Keratinocyte (primary cell): ENCODE data around the gene CHCHD6. TPM values are rescaled to one million over a fixed set of nuclear protein-coding genes. Genes with fewer than 3 reads are reported as not detected.

Experiments used
- DNase-seq: peaks from one replicate; pipeline ENCODE4 v3.0.0-alpha.2; 2011; ENCODE audit warnings: low read depth, missing footprints, low spot score
- FAIRE-seq: peaks from 2 replicates; lab custom pipeline; 2011; peaks lifted over from hg19 to GRCh38; lab: Jason Lieb, UNC
- H2AFZ ChIP-seq: 2 replicates; pipeline ENCODE4 v1.6.0; 2012; ENCODE audit warnings: low read length, control low read depth, inconsistent platforms; ENCODE audit not compliant: control insufficient read depth
- H3K27ac ChIP-seq: 2 replicates; pipeline ENCODE4 v1.5.1; 2011; ENCODE audit warnings: low read length; ENCODE audit not compliant: control insufficient read depth, insufficient read depth
- H3K27me3 ChIP-seq: 3 replicates; pipeline ENCODE4 v1.6.0; 2011; ENCODE audit warnings: low read length; ENCODE audit not compliant: control insufficient read depth, insufficient read depth; ENCODE audit errors: extremely low read depth
- H3K36me3 ChIP-seq, 2 experiments: 2 replicates in 1 of 2; 3 replicates in 1 of 2; pipeline ENCODE4 v1.5.1; 2011; ENCODE audit warnings: low read length in 2 of 2, mild to moderate bottlenecking in 1 of 2; ENCODE audit not compliant: control insufficient read depth in 2 of 2, insufficient read depth in 2 of 2; ENCODE audit errors: extremely low read depth in 1 of 2
- H3K4me1 ChIP-seq: 3 replicates; pipeline ENCODE4 v1.5.1; 2011; ENCODE audit warnings: low read length; ENCODE audit not compliant: control insufficient read depth, insufficient read depth; ENCODE audit errors: extremely low read depth
- H3K4me2 ChIP-seq: 3 replicates; pipeline ENCODE4 v1.6.0; 2011; ENCODE audit warnings: low read depth, low read length; ENCODE audit not compliant: control insufficient read depth, insufficient read depth; ENCODE audit errors: extremely low read depth
- H3K4me3 ChIP-seq, 3 experiments: fragments of 200-600 bp in 1 of 3; sonication (generic) in 1 of 3; 2 replicates in 2 of 3; 3 replicates in 1 of 3; pipeline ENCODE4 v1.5.1; 2011 to 2016; ENCODE audit warnings: low read length in 3 of 3, mild to moderate bottlenecking in 3 of 3, control low read depth in 2 of 3, inconsistent platforms in 1 of 3, low read depth in 1 of 3, mixed read lengths in 1 of 3, mixed run types in 1 of 3, moderate library complexity in 1 of 3; ENCODE audit not compliant: control insufficient read depth in 2 of 3, insufficient read depth in 2 of 3; ENCODE audit errors: extremely low read depth in 1 of 3
- H3K79me2 ChIP-seq: 2 replicates; pipeline ENCODE4 v1.6.0; 2012; ENCODE audit warnings: low read length; ENCODE audit not compliant: control insufficient read depth, insufficient read depth
- H3K9ac ChIP-seq: 3 replicates; pipeline ENCODE4 v1.6.0; 2011; ENCODE audit warnings: low read length; ENCODE audit not compliant: control insufficient read depth, insufficient read depth; ENCODE audit errors: extremely low read depth
- H3K9me1 ChIP-seq: 3 replicates; pipeline ENCODE4 v1.6.0; 2011; ENCODE audit warnings: low read length; ENCODE audit not compliant: control insufficient read depth, insufficient read depth; ENCODE audit errors: extremely low read depth
- H3K9me3 ChIP-seq: 2 replicates; pipeline ENCODE4 v1.5.1; 2012; ENCODE audit warnings: low read depth, low read length; ENCODE audit not compliant: control insufficient read depth
- H4K20me1 ChIP-seq: 3 replicates; pipeline ENCODE4 v1.6.0; 2011; ENCODE audit warnings: low read length; ENCODE audit not compliant: control insufficient read depth, insufficient read depth; ENCODE audit errors: extremely low read depth
- EZH2 ChIP-seq: IDR thresholded peaks from one replicate; pipeline ENCODE4 v1.6.1; 2012; ENCODE audit warnings: inconsistent platforms, mild to moderate bottlenecking, low read length, moderate library complexity
- dilution Hi-C: fragments of 300-500 bp; cut with MboI; formaldehyde crosslinking; loops from one replicate; pipeline ENCODE4 v1.7.0; 2020; ENCODE audit warnings: low sequenced_read_pairs; ENCODE audit not compliant: extremely low pct_ligation_motif_present
- polyA plus RNA-seq, 5 experiments: library from polyadenylated mRNA; depleted of rRNA in 3 of 5; stranded (reverse) in 3 of 5; stranded (forward) in 1 of 5; unstranded in 1 of 5; fragments of >200 nt; gene quantifications; 1 replicate in 1 of 5; 2 replicates in 3 of 5; 3 replicates in 1 of 5; pipeline versions ENCODE4 v1.2.1 to v1.2.3, GENCODE V29; 2011 to 2012; ENCODE audit warnings: missing spikeins in 2 of 5, low read depth in 1 of 5, low replicate concordance in 1 of 5
- TF ChIP-seq, protein P1 (sequence below), 3 experiments: IDR thresholded peaks in 1 of 3; conservative IDR thresholded peaks in 1 of 3; optimal IDR thresholded peaks in 1 of 3; 2 replicates in 2 of 3; 3 replicates in 1 of 3; pipeline versions ENCODE3 to v1.5.1; 2011; ENCODE audit warnings: low read length in 3 of 3, mild to moderate bottlenecking in 3 of 3, moderate library complexity in 2 of 3, control low read depth in 1 of 3, inconsistent platforms in 1 of 3; ENCODE audit not compliant: insufficient read depth in 2 of 3; ENCODE audit errors: extremely low read depth in 1 of 3

The CHCHD6 gene
- polyA plus RNA-seq, 1 donor (not counting 4 experiments of a cell fraction or from before 2014, with no cell fraction given), result 21.7 TPM

DNA sequence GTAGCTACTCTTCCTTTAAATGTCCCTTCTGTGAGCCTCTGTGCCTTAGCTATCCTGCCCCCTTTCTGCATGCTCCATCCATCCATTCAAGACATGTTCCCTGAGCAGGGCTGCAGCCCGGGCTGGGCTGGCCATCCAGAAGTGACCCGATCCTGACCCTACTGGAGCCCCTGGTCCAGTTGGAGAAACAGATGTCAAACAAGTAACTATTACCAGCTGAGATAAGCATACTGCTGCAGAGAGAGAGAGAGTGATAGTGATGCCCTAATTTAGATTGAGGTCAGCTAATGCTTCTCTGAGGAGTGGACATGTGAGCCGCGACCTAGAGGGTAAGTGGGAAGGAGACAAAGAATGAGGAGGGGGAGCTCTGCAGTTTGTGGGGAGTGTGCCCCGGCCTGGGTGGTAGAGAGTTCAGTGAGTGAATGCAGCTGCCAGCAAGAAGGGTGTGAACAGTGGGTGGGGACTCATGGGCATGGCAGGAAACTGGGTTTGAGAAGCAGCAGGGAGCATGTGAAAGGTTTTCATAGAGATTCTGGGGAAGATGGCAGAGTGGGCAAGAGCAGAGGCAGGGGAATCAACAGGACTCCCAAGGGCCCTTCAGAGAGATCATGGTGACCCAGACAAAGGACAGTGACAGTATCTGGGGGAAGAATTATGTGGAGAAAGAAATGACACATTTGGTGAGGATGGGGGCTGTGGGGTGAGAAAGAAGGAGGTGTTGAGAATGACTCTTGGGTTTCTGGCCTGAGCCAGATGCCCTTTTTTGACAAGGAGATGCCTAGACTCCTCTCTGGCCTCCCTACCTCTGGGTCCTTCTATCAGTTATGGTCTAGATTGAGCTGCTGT is 44.9 kb downstream of the CHCHD6 start:
- no peaks in the 10 kb centered on the region for H3K79me2 ChIP-seq
- peaks cover 0 to 2% of the 10 kb centered on the region in 2 experiments for H3K36me3 ChIP-seq
- peaks cover 21% of the 10 kb centered on the region for H3K4me1 ChIP-seq
- no peak overlapping the region for H3K4me2 ChIP-seq
- TF ChIP-seq, protein P1, sequence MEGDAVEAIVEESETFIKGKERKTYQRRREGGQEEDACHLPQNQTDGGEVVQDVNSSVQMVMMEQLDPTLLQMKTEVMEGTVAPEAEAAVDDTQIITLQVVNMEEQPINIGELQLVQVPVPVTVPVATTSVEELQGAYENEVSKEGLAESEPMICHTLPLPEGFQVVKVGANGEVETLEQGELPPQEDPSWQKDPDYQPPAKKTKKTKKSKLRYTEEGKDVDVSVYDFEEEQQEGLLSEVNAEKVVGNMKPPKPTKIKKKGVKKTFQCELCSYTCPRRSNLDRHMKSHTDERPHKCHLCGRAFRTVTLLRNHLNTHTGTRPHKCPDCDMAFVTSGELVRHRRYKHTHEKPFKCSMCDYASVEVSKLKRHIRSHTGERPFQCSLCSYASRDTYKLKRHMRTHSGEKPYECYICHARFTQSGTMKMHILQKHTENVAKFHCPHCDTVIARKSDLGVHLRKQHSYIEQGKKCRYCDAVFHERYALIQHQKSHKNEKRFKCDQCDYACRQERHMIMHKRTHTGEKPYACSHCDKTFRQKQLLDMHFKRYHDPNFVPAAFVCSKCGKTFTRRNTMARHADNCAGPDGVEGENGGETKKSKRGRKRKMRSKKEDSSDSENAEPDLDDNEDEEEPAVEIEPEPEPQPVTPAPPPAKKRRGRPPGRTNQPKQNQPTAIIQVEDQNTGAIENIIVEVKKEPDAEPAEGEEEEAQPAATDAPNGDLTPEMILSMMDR (optimal IDR thresholded peaks at IDR 0.05 in 1 of 3, IDR thresholded peaks at IDR 0.05 in 1 of 3, conservative IDR thresholded peaks at IDR 0.05 in 1 of 3; ENCODE audit: extremely low read depth in 1 of 3, insufficient read depth in 2 of 3, low read length in 3 of 3), result no peak
- TF ChIP-seq EZH2, result no peak
- H3K27me3 ChIP-seq, result no peaks in the 10 kb centered on the region
- no peak overlapping the region for H3K4me3 ChIP-seq
- no peak overlapping the region for H3K9ac ChIP-seq
- dilution Hi-C loops, result no loop called here
- H4K20me1 ChIP-seq, result no peaks in the 10 kb centered on the region
- no peak overlapping the region for H2AFZ ChIP-seq
- DNase-seq (no peak), FAIRE-seq (peak; percentile 13)
- H3K9me3 ChIP-seq, result no peaks in the 10 kb centered on the region
- no peak overlapping the region for H3K27ac ChIP-seq
- no peaks in the 10 kb centered on the region for H3K9me1 ChIP-seq

DNA sequence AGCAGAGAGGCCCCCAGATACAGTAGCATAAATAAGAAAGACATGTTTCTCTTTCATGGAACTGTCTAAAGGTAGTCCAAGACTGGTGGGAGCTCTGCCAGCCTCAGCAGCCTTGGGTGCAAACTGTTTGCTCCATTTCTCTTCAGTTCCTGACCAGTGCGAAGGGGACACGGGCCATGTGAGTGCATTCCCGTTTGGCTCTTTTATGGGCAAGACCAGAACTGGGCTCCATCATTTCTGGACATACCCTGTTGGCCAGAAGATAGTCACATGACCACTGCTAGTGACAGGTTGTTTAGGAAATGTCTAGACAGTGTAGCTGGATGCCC is 45.5 kb downstream of the CHCHD6 start:
- peaks cover 27% of the 10 kb centered on the region for H3K4me1 ChIP-seq
- H3K27me3 ChIP-seq, result no peaks in the 10 kb centered on the region
- H3K79me2 ChIP-seq, result no peaks in the 10 kb centered on the region
- no peaks in the 10 kb centered on the region for H3K9me3 ChIP-seq
- TF ChIP-seq EZH2, result no peak
- TF ChIP-seq, protein P1 (optimal IDR thresholded peaks at IDR 0.05 in 1 of 3, IDR thresholded peaks at IDR 0.05 in 1 of 3, conservative IDR thresholded peaks at IDR 0.05 in 1 of 3; ENCODE audit: extremely low read depth in 1 of 3, insufficient read depth in 2 of 3, low read length in 3 of 3), result no peak
- peaks cover 0 to 2% of the 10 kb centered on the region in 2 experiments for H3K36me3 ChIP-seq
- H3K9me1 ChIP-seq, result no peaks in the 10 kb centered on the region
- H3K9ac ChIP-seq, result no peak overlapping the region
- dilution Hi-C loops, result no loop called here
- H3K4me3 ChIP-seq, result no peak overlapping the region
- H3K27ac ChIP-seq, result no peak overlapping the region
- H3K4me2 ChIP-seq, result no peak overlapping the region
- H2AFZ ChIP-seq, result no peak overlapping the region
- FAIRE-seq (no peak), DNase-seq (no peak)
- no peaks in the 10 kb centered on the region for H4K20me1 ChIP-seq
